Endothelial cell of umbilical vein (primary cell): ENCODE measurements around the gene KRTAP10-6. TPM values are rescaled to one million over a fixed set of nuclear protein-coding genes. Genes with fewer than 3 reads are reported as not detected.

Experiments
- BruUV-seq: library from RNA; stranded (reverse); fragments of 400-500 nt; replicated peaks from 2 replicates; lab custom pipeline; 2021; lab: Mats Ljungman, UMichigan
- CTCF ChIA-PET: fragments of 300-600, 350-600 bp; sonication (Branson Sonifier 250); formaldehyde crosslinking; loops from one replicate; lab custom pipeline; 2021; ENCODE audit warnings: antibody characterized with exemption, inconsistent platforms; lab: Charles Lee
- POLR2A ChIA-PET: fragments of 300-600, 350-600 bp; sonication (Branson Sonifier 250); formaldehyde crosslinking; loops from one replicate; lab custom pipeline; 2021; ENCODE audit warnings: antibody characterized with exemption, inconsistent platforms; lab: Charles Lee
- DNase-seq: peaks from one replicate; pipeline ENCODE4 v3.0.0-alpha.2; 2011; ENCODE audit warnings: low read depth, low spot score
- FAIRE-seq: peaks from 2 replicates; lab custom pipeline; 2011; peaks lifted over from hg19 to GRCh38; lab: Jason Lieb, UNC
- H2AFZ ChIP-seq: 2 replicates; pipeline ENCODE4 v1.6.0; 2012; ENCODE audit warnings: low read depth, low read length, control low read depth, inconsistent platforms
- H3K27ac ChIP-seq: 2 replicates; pipeline ENCODE4 v1.5.1; 2011; ENCODE audit warnings: low read depth, mild to moderate bottlenecking, control low read depth, low read length, moderate library complexity; ENCODE audit not compliant: insufficient read depth
- H3K27me3 ChIP-seq, 2 experiments: 2 replicates each; pipeline versions ENCODE4 v1.6.0 to v1.6.1; 2011; ENCODE audit warnings: low read length in 2 of 2, mixed read lengths in 1 of 2; ENCODE audit not compliant: control insufficient read depth in 2 of 2, insufficient read depth in 2 of 2
- H3K36me3 ChIP-seq, 2 experiments: 2 replicates in 1 of 2; 3 replicates in 1 of 2; pipeline ENCODE4 v1.5.1; 2011; ENCODE audit warnings: low read length in 2 of 2, mild to moderate bottlenecking in 1 of 2, moderate library complexity in 1 of 2; ENCODE audit not compliant: control insufficient read depth in 2 of 2, insufficient read depth in 2 of 2; ENCODE audit errors: extremely low read depth in 1 of 2
- H3K4me1 ChIP-seq: 3 replicates; pipeline ENCODE4 v1.5.1; 2011; ENCODE audit warnings: mild to moderate bottlenecking, low read length; ENCODE audit not compliant: control insufficient read depth, insufficient read depth; ENCODE audit errors: extremely low read depth
- H3K4me2 ChIP-seq: 2 replicates; pipeline ENCODE4 v1.6.1; 2011; ENCODE audit warnings: low read length, control low read depth, mixed read lengths; ENCODE audit not compliant: insufficient read depth
- H3K4me3 ChIP-seq, 3 experiments: fragments of 200-600 bp in 1 of 3; sonication (generic), shearing (Covaris generic) in 1 of 3; replicated peaks in 1 of 3; 2 replicates each; pipeline ENCODE4 v1.5.1; 2011 to 2016; ENCODE audit warnings: control low read depth in 3 of 3, low read length in 3 of 3, mild to moderate bottlenecking in 2 of 3, inconsistent platforms in 1 of 3, low read depth in 1 of 3, moderate library complexity in 1 of 3; ENCODE audit not compliant: insufficient read depth in 1 of 3
- H3K79me2 ChIP-seq: 2 replicates; pipeline ENCODE4 v1.6.0; 2012; ENCODE audit warnings: low read length, inconsistent platforms; ENCODE audit not compliant: control insufficient read depth, insufficient read depth
- H3K9ac ChIP-seq: replicated peaks from 2 replicates; pipeline ENCODE3; 2011; ENCODE audit warnings: low read length, control low read depth; ENCODE audit not compliant: insufficient read depth; ENCODE audit errors: extremely low read depth
- H3K9me1 ChIP-seq: replicated peaks from 3 replicates; pipeline ENCODE4 v1.6.0; 2011; ENCODE audit warnings: mild to moderate bottlenecking, low read length; ENCODE audit not compliant: control insufficient read depth, insufficient read depth; ENCODE audit errors: extremely low read depth
- H3K9me3 ChIP-seq: replicated peaks from 2 replicates; pipeline ENCODE4 v1.5.1; 2012; ENCODE audit warnings: low read length, inconsistent platforms; ENCODE audit not compliant: control insufficient read depth, insufficient read depth
- H4K20me1 ChIP-seq: replicated peaks from 2 replicates; pipeline ENCODE3; 2011; ENCODE audit warnings: mild to moderate bottlenecking, low read length; ENCODE audit not compliant: control insufficient read depth, insufficient read depth; ENCODE audit errors: extremely low read depth
- CTCF ChIP-seq, 2 donors: IDR thresholded peaks; 1 replicate in 1 of 2; 2 replicates in 1 of 2; pipeline ENCODE4 v1.5.1; 2011; ENCODE audit warnings: low read length in 2 of 2, mild to moderate bottlenecking in 2 of 2, moderate library complexity in 2 of 2, control low read depth in 1 of 2, inconsistent platforms in 1 of 2, low read depth in 1 of 2; ENCODE audit not compliant: insufficient read depth in 1 of 2; ENCODE audit errors: extremely low read depth in 1 of 2
- EZH2 ChIP-seq: IDR thresholded peaks from 2 replicates; pipeline ENCODE4 v1.6.1; 2012; ENCODE audit warnings: borderline replicate concordance, low read depth, mild to moderate bottlenecking, moderate library complexity, low read length, inconsistent platforms; ENCODE audit not compliant: severe bottlenecking
- FOS ChIP-seq: IDR thresholded peaks from 2 replicates; pipeline ENCODE4 v1.6.1; 2011; ENCODE audit warnings: mild to moderate bottlenecking, low read length, moderate library complexity, borderline replicate concordance; ENCODE audit not compliant: insufficient read depth
- GATA2 ChIP-seq: IDR thresholded peaks from 2 replicates; pipeline ENCODE4 v1.7.0; 2011; ENCODE audit warnings: low read depth, mild to moderate bottlenecking, moderate library complexity, mixed read lengths, low read length; ENCODE audit not compliant: insufficient read length, insufficient read depth
- JUN ChIP-seq: IDR thresholded peaks from 2 replicates; pipeline ENCODE4 v1.6.1; 2011; ENCODE audit warnings: borderline replicate concordance, low read depth; ENCODE audit not compliant: insufficient read length, insufficient read depth
- MYC ChIP-seq: IDR thresholded peaks from one replicate; pipeline ENCODE4 v1.6.1; 2011; ENCODE audit warnings: mild to moderate bottlenecking, low read depth, low read length
- POLR2A ChIP-seq: IDR thresholded peaks from 2 replicates; pipeline ENCODE4 v1.6.1; 2012; ENCODE audit warnings: low read depth, mild to moderate bottlenecking, control low read depth, low read length
- dilution Hi-C: fragments of 300-500 bp; cut with MboI; formaldehyde crosslinking; loops from one replicate; pipeline ENCODE4 v1.15.0; 2019; ENCODE audit warnings: low sequenced_read_pairs; ENCODE audit not compliant: extremely low pct_ligation_motif_present
- intact Hi-C: fragments of 100-400 bp; cut with micrococcal nuclease; formaldehyde crosslinking; loops from one replicate; pipeline ENCODE4 v1.10.0; 2022
- polyA plus RNA-seq, 4 experiments: library from polyadenylated mRNA; depleted of rRNA in 3 of 4; stranded (reverse) in 3 of 4; unstranded in 1 of 4; fragments of >200 nt; gene quantifications; 2 replicates each; pipeline versions ENCODE4 v1.2.1 to v1.2.3, GENCODE V29; 2011 to 2012; ENCODE audit warnings: missing spikeins in 1 of 4
- total RNA-seq: library from RNA; stranded (reverse); gene quantifications from 2 replicates; pipeline ENCODE4 v1.2.3, GENCODE V29; 2021

KRTAP10-6 gene
- total and polyA plus RNA-seq, 2 donors (not counting 3 experiments of a cell fraction or from before 2014, with no cell fraction given): not detected

GRCh38 chr21:44618909-44619308 lies 26.6 kb upstream of the KRTAP10-6 start:
- H4K20me1 ChIP-seq: no peaks in the 10 kb centered on the region
- CTCF ChIA-PET: interaction anchor here (0.8 to 4.2 kb wide), 5 partner anchors 10 to 181 kb away, joined by 3 to 28 read pairs (median 5); no protein-coding TSS in a partner anchor
- POLR2A ChIA-PET: no interaction called here
- H3K4me2 ChIP-seq: no peak overlapping the region
- H3K27me3 ChIP-seq: no peaks in the 10 kb centered on the region
- no peak for TF ChIP-seq GATA2
- TF ChIP-seq CTCF (IDR thresholded peaks at IDR 0.05; ENCODE audit: extremely low read depth in 1 of 2, insufficient read depth in 1 of 2, low read depth in 1 of 2, low read length in 2 of 2): no peak
- no peak for TF ChIP-seq POLR2A
- no peak for TF ChIP-seq EZH2
- TF ChIP-seq MYC: no peak
- TF ChIP-seq FOS: no peak
- no peak for TF ChIP-seq JUN
- H3K4me3 ChIP-seq: no peak overlapping the region
- H3K9me3 ChIP-seq: no peaks in the 10 kb centered on the region
- no peak overlapping the region for H2AFZ ChIP-seq
- no peaks in the 10 kb centered on the region for H3K36me3 ChIP-seq
- dilution Hi-C loops: no loop called here
- H3K9ac ChIP-seq: no peak overlapping the region
- BruUV-seq: no TSS peak
- H3K79me2 ChIP-seq: no peaks in the 10 kb centered on the region
- DNase-seq (no peak), FAIRE-seq (no peak)
- H3K9me1 ChIP-seq: no peaks in the 10 kb centered on the region
- no peak overlapping the region for H3K27ac ChIP-seq
- no peaks in the 10 kb centered on the region for H3K4me1 ChIP-seq
- intact Hi-C loops: no loop called here
